Activated CD8-positive, alpha-beta memory T cell treated with anti-CD3 and anti-CD28 coated beads, Interleukin-2, amount 50 U/mL, for 4 hours (primary cell): Measurements from ENCODE around the gene UNC50.
"Not testable (repeated sequence)": the region's sequence is repeated elsewhere in the genome, so short reads cannot be mapped to it uniquely, and the experiment has no call there.

Source experiments
- DNase-seq: peaks from one replicate; pipeline ENCODE4 v3.0.0-alpha.2; 2020

The UNC50 gene

DNA sequence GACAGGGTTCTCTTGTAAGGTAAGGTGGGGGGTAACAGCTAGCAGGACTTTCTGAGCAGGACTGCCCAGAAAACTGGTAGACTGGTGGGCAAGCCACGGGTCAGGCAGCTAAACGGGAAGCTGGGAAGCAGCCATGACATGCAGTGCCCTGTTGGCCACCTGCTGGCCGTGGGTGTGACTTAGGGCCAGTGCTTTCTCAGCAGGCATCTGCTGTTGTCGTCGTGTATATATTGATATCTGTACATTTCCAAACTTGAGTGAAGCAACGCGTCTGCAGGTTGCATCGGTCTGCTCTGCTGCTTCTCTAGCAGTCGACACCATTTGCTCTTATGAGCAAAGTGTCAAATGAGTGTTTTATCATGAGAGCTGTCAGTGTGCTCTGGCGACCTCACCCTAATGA is 31.1 kb upstream of the UNC50 start:
- DNase-seq = no peak

GRCh38 chr2:98578231-98578630 is 30.2 kb upstream of the UNC50 start:
- DNase-seq = no peak

GRCh38 chr2:98579926-98580325 is 28.5 kb upstream of the UNC50 start:
- no peak for DNase-seq

GRCh38 chr2:98580656-98581284 is 27.6 kb upstream of the UNC50 start:
- no peak for DNase-seq

DNA sequence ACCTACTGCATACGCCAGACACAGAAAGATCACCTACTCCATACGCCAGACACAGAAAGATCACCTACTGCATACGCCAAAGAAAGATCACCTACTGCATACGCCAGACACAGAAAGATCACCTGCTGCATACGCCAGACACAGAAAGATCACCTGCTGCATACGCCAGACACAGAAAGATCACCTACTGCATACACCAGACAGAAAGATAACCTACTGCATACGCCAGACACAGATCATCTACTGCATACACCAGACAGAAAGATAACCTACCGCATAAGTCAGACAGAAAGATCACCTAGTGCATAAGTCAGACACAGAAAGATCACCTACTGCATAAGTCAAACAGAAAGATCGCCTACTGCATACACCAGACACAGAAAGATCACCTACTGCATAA is 25.9 kb upstream of the UNC50 start:
- DNase-seq = no peak

GRCh38 chr2:98583276-98583675 is 25.1 kb upstream of the UNC50 start:
- DNase-seq = no peak

GRCh38 chr2:98583816-98584618 is 24.4 kb upstream of the UNC50 start:
- no peak for DNase-seq

- DNase-seq = no peak
Measured at GRCh38 chr2:98585386-98585785, 23.0 kb upstream of the UNC50 start.

GRCh38 chr2:98586551-98587140 is 21.7 kb upstream of the UNC50 start:
- DNase-seq = no peak

- no peak for DNase-seq
Measured at GRCh38 chr2:98588880-98589431, 19.4 kb upstream of the UNC50 start.

DNA sequence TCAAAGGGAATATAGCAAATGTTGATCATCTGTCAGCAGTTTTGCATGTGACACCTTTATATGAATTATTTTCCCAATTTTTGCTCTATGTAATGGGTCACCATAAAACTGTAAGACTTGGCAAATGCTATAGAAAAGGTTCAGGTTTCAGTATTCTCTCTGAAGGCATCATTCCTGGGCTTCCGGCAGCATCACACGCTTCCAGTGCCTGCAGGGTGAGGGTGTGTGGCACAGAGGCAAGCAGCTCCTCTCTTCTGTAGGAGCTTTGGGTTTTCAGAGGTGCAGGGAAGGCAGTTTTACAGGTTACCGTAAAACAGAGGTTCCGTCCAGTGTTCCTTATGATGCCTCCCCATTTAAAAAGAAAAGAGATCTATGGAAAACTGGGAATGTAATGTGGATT is 18.9 kb upstream of the UNC50 start:
- no peak for DNase-seq

DNA sequence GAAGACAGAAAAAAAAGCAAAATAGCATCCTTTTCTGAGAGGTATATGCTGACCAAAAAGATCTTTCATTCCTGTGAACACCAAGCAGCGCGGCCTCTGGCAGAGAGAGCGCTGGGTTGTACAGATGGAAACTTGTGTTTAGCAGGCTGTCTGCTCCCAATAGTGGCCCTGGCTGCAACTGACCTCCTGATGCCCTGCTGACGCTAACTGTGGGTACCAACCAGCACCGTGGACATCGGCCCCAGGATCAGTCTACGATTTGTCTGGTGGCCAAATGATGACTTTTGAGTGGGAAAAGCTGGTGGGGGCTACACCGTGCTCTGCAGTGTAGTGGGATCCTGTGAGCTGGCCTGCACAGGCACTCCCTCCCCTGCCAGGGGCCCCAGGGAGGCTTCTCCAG is 15.8 kb upstream of the UNC50 start:
- DNase-seq = no peak

- not testable (repeated sequence) for DNase-seq
Measured at GRCh38 chr2:98594665-98595064, 13.7 kb upstream of the UNC50 start.

- no peak for DNase-seq
Measured at GRCh38 chr2:98598781-98599428, 9.5 kb upstream of the UNC50 start.

GRCh38 chr2:98601532-98602132 is 6.8 kb upstream of the UNC50 start:
- no peak for DNase-seq

- no peak for DNase-seq
Measured at GRCh38 chr2:98604547-98604946, 3.8 kb upstream of the UNC50 start.

DNA sequence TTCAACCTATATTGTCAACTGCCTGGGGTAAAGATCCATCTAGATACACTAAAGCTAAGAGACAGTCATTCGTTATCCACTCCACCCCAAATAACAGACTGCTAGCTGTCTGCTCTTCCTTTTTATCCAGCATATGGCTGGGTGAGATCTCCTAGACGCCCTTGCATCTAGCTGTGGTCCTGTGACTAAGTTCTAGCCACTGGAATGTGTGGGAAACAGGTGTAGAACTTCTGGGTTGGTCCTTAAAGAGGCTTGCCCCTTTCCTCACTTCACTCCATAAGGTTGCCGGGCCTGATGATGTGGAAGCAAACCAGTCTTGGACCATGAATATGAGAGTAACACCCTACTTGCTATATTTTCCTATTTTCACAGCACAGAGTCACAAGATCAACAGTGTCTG is 3.3 kb upstream of the UNC50 start:
- DNase-seq = no peak

- DNase-seq = no peak
Measured at GRCh38 chr2:98606431-98606830, 2.0 kb upstream of the UNC50 start.

- no peak for DNase-seq
Measured at GRCh38 chr2:98607104-98607503, 1.3 kb upstream of the UNC50 start.

- DNase-seq = no peak
Measured at GRCh38 chr2:98607741-98608115, 661 bp upstream of the UNC50 start.

DNA sequence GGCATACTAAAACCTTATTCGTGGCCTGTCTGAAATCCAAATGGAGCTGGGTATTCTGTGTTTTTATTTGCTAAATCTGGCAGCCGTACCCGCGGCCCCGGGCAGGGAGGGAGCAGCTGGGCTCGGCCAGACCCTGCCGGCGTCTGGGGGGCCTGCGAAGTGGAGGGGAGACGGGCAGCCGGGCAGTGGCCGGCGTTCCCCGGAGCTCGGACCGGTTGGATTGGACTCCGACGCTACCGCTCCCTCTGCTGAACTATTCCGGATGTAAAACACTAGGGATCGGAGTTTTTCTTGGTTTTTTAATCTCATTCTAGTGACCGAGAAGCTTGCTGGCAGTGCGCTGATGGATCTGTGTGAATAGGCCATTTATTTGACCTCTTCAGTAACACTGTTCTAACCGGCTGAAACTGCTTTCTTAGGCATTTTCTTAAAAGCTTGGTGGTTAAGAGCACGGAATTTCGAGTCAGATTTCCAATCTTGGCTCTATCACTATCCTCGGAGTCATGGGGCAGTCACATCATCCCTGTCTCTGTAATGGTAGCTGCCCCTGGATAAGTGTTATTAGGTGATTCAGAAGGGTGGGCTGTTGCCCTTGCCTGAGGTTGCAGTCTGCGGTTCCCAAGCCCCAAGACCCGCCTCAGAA is 694 bp downstream of the UNC50 start:
- DNase-seq = no peak

DNA sequence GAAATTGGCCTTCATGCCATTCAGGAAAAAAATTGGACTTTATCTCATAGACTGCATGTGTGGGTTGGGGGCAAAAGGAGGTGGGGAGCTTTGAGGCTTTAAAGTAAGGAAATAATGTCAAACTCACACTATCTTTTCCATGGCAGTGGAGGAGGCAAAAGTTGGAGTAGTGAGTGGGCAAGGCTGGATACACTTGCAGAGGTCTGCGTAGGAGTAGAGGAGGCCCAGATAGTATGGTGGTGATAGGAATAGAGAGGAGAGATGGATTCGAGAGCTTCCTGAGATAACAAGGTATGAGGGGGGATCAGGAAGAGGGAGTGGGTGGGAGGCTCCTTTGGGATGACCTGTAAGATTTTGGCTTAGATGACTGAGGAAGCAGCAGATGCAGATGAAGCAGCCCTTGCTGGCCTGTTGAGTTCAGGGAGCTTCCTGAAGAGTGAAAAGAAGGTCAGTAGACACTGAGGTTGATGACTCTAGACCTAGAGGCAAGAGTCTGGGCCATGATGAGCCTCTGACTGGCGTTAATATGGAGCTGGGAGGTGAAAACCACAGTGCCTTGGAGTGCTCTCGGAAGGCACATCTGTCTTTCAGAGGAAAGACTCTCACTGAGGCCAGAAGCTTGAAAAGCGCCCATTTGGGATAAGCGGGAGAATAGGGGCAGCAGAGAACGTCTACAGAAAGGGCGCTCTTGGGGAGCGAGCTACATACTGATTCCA is 5.8 kb downstream of the UNC50 start:
- DNase-seq = no peak
